ENCODE measurements around the gene UIMC1.

The UIMC1 gene

DNA sequence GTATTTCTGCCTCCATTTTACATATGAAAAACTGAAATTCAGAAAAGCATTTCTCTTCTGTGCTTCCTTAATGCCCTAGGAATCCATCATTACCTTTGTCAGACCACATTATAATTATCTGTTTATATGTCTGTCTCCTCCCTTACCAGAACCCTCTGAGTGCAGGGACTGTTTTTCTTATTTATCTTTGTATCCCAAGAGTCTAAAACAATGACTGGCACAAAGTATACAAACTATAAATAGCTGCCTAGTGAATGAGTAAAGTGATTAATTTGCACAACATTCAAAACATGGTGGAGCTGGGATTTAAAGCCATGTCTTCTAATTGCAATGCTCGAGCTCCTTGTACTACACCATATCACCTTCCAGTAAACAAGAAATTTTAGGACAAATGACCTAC, 58.1 kb downstream of the UIMC1 start:
- DNase-seq, result no peak

GRCh38 chr5:176947847-176948246, 58.7 kb downstream of the UIMC1 start:
- no peak for DNase-seq

GRCh38 chr5:176944268-176944667, 62.3 kb downstream of the UIMC1 start:
- no peak for DNase-seq

GRCh38 chr5:176943816-176944215, 62.8 kb downstream of the UIMC1 start:
- DNase-seq, result no peak

DNA sequence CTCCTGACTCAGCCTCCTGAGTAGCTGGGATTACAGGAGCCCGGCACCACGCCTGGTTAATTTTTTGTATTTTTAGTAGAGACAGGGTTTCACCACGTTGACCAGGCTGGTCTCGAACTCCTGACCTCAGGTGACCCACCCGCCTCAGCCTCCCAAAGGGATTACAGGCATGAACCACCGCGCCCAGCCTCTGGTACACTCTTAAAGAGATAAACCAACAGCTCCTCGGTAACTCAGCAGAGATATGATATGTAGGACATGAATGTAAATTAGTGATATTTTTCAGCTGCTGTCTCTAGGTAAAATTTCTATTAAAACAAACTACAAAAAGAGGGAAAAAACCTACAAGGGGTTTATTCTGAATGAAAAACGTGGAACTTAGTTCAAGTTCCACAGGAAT, 64.6 kb downstream of the UIMC1 start:
- no peak for DNase-seq

DNA sequence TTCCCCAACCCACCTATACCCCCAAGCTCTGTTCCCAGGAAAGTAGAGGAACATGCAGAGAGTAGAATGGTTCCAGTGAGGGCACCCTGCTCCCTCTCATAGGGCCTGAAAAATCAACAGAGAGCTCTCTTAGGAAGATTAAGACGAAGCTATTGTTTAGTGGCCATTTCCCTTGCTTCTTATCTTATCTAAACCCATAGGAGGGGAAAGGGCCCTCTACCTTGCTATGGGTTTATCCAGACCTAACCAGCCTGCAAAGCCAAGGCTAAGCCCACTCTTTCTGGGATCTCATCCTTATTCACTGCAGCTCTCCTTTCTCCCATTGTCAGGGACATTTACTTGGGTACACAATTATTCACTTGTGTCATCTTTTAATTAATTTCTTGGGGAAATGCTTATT, 68.1 kb downstream of the UIMC1 start:
- no peak for DNase-seq

- DNase-seq, result no peak
Observed at GRCh38 chr5:176935017-176935416, 71.6 kb downstream of the UIMC1 start.

DNA sequence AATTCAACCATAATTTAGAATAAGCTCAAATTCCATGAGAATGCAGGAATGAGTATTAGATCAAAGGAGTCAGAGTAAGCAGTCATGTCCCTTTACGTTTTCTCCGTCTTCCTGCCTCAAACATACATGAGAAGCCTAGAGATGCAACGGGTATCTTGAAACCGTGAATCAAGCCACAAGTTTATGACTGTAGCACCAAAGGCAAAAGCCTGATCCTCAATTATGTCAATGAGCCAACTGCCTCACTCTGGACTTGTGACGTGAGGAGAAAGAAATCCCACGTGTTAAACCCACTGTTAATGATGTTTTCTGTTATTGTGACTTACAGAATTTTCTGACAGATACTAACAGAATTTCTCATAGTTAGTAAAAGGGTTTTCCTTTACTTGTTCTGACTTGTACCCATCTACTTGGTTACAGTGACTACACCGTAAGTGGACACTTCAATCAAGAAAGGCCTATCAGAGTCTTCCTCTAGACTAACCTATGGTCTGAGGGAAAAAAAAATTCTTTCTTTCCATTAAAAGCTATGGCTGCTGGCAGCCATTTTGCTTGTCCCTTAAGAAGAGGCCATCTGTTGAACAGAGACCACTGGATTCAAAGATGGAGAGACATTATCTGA, 72.2 kb downstream of the UIMC1 start:
- no peak for DNase-seq

DNA sequence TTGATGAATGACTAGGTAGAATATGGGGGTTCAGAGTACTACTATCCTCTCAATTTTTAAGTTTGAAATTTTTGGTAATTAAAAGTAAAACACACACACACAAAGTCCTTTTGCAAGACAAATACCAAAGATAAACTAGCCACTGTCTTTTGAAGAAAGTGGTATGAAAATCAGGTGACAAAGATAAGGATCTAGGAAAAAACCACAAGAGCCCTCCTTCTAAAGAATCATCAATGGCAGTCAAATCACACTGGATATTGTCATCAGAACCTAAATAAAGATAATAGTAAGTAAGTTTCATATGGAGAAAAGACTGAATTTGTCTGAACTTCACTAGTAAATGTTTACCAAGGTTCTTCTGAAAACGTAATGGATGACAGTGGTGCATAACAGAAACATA, 76.9 kb downstream of the UIMC1 start:
- DNase-seq, result no peak

GRCh38 chr5:176927562-176927961, 79.0 kb downstream of the UIMC1 start:
- no peak for DNase-seq

DNA sequence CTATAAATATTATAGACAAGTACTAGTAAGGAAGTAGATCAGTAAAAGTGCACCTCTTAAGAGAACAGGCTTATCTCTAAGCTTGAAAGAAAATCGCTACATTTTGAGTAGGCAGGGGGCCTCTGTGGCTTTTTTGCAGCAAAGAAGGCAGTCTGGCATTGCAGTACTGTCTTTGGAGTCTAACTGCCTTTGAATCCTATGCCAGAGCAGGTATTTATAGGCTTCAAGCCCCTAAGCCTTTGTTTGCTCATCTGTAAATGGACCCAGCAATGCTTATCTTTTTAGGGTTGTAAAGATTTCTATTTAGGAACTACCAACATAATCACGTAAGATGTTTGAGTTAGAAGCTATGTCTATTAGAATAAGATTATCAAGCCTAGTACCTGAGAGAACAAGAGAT, 83.8 kb downstream of the UIMC1 start:
- DNase-seq, result no peak

DNA sequence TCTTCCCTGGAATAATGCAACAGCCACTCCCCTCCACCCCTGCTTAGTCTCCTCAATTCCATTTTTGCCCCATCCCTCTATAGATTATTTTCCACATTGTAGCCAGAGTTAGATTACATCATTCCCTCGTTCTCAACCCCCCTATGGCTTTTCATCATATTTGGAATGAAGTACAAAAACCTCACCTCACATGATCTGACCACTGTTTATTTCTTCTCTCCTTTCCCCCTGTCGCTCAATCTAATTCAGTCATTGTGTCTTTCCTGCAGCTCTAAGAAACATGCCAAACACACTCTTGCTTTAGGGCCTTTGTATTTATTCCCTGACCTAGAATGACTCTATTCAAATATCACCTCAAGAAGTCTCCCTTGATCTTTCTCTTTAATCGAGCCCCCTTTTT, 84.9 kb downstream of the UIMC1 start:
- no peak for DNase-seq

DNA sequence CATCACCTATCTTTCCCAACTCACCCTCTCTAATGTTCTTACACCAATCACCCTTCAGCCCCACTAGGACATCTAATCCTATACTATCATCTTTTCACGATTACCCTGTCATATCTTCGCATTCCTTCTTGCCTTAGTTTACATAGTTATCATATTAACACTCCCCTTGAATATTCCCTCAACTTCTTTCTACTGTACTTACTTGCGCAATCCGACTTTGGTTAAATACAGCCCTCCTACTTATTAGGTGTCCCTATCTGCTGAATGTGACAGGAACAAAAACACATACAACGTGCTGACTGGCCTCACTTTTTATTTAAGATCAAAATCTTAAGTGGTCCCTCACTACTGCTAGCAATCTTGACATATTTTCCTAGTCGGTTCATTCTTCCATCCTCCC, 88.0 kb downstream of the UIMC1 start:
- no peak for DNase-seq

DNA sequence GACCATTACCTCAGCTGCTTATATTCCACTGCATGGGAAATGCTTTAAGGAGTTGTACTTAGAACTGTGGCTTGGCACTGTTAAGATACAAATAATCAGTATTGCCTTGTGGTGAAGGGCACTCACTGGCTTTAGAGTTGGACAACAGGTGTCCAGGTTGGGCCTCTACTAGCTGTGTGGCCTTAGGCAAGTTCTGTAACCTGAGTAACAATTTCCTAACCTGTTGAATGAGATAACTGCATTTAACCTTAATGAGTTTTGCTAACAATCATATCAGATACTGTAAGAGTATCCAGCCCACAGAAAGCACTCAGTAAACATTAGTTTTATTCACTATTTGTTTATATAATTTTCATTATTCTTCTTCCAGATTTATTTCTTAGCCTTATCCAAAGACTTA, 90.2 kb downstream of the UIMC1 start:
- no peak for DNase-seq

GRCh38 chr5:176915906-176916305, 90.7 kb downstream of the UIMC1 start:
- no peak for DNase-seq

DNA sequence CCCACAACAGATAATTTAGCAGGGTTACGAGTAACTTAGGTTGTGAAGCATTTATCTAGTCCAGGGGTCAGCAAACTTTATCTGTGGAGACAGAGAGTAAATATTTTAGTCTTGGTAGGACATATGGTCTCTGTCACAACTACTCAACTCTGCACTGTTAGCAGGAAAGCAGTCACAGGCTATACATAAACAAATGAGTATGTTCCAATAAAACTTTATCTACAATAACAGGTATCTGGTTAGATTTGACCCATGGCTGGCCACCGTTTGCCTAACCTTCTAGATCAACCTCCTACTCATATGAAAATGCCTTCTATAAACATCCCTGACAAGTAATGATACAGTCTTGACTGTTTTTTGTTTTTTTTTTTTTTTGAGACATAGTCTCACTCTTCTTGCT, 94.5 kb downstream of the UIMC1 start:
- DNase-seq, result no peak

DNA sequence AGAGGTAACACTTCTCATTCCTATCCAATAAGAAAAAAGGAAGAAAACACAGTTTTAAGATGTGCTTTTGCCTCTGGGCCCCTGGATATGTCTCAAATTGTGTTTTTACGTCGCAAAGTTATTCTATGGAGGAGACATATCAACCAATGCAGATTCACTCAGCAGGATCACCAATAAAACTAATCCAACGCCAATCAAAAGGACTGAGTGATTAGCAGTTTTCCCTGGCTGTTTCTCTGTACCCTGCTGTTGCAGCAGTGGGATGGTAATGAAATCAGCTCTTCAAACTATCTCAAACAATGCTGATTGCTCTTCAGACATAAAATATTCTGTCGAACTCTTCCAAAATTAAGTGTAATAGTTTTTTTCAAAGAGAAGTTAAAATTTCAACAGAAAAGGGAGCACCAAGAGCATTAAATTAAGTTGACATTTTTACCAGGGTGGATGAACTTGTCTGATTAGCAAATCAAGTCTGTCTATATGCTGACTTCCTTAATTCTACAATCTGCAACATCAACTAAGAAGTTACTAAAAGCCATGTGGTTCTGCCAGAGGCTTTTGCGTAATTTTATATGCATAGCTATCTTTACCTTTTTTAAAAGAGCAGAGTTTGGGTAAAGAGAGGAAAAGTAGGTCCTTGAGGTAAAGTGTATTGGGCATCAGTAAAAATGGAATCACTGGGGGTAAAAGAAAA, 97.8 kb downstream of the UIMC1 start:
- DNase-seq, result no peak

- DNase-seq, result no peak
Observed at GRCh38 chr5:176906796-176907195, 99.8 kb downstream of the UIMC1 start.

- DNase-seq, result no peak
Observed at GRCh38 chr5:176906126-176906525, 100.5 kb downstream of the UIMC1 start.

- no peak for DNase-seq
Observed at GRCh38 chr5:176904276-176904675, 102.3 kb downstream of the UIMC1 start.

- no peak for DNase-seq
Observed at GRCh38 chr5:176902911-176903664, 103.5 kb downstream of the UIMC1 start.

DNA sequence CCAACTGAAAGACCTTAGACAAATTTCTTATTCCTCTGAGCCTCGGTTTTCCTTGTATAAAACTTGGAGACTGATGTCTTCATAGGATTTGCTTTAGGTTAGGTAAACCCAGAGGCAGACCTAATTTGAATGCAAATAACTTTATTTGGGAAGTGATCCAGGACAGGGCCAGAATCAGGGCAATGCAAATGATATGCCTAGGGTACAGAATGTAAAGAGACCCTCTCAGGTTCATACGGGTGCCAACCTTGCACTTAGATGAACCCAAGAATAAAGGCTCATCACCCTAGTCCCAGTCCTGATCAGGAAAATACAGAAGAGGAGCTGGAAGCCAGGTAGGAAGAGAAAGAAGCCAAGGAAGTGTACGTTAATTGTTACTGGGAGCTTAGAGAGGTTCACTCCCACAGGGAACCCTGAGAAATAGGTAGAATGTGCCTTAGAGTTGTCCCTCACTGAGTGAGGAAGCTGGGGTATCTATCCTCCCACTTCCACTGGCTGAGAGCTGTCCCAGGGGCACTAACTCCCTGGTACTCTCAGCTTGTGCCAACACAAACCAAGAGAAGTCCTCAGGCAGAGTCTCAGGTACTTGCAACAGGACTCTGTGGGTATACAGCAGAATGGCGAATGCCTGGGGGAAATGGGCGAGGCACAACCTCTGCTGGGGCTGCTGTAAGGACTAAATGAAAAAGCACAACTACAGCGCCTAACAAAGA, 104.3 kb downstream of the UIMC1 start:
- no peak for DNase-seq

DNA sequence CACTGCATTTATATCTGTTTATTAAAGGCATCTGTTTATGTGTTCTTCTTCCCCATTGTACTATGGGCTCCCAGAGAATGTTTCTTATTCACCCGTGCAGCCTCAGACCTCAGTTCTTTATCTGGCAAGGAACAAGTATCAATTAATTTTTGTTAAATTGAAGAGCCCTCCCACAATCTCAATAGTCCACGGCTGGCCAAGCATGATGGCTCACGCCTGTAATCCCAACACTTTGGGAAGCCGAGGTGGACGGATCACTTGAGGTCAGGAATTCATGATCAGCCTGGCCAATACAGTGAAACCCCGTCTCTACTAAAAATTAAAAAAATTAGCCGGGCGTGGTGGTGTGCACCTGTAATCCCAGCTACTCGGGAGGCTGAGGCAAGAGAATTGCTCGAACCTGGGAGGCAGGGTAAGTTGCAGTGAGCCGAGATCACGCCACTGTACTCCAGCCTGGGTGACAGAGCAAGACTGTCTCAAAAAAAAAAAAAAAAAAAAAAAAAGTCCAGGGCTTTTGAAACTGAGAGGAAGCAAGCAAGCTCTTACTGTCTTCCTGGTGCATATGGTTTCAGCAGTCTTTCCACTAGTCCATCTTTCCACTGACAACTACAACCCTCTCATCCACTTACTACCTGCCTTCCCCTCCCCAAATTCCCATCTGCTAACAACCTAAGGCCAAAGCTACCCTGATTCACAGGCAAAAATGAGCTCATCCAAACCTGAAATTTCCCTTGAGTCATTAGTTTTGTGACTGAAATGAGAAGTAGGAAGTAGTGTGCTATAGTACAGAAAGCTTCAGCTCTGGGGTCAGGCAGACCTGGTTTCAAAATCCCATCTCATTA, 105.1 kb downstream of the UIMC1 start:
- DNase-seq, result no peak
